Lung (tissue), 12 donors: ENCODE data around the gene ARF1. TPM values are rescaled to one million over a fixed set of nuclear protein-coding genes. Genes with fewer than 3 reads are reported as not detected.

Experiments used
- ATAC-seq: fragments of 200-7000 bp; cut with Tn5 transposase; one replicate; pipeline ENCODE4 v1.9.1; 2020; ENCODE audit warnings: moderate number of reproducible peaks; ENCODE audit not compliant: insufficient read depth, low FRiP score
- DNase-seq, 3 donors: peaks; one replicate each; pipeline ENCODE4 v3.0.0-alpha.2; 2013 to 2017
- H3K27ac ChIP-seq, 2 donors: one replicate each; pipeline ENCODE4 v1.5.1; 2013; ENCODE audit warnings: mild to moderate bottlenecking in 2 of 2, moderate library complexity in 2 of 2, control low read depth in 1 of 2, inconsistent platforms in 1 of 2, low read depth in 1 of 2, low read length in 1 of 2
- H3K27me3 ChIP-seq, 3 donors: one replicate each; pipeline ENCODE4 v1.5.1; 2013; ENCODE audit warnings: low read length in 2 of 3; ENCODE audit not compliant: control insufficient read depth in 3 of 3, insufficient read depth in 3 of 3
- H3K36me3 ChIP-seq, 4 donors: one replicate each; pipeline ENCODE4 v1.5.1; 2013; ENCODE audit warnings: low read length in 4 of 4, mild to moderate bottlenecking in 1 of 4, moderate library complexity in 1 of 4; ENCODE audit not compliant: control insufficient read depth in 4 of 4, insufficient read depth in 4 of 4
- H3K4me1 ChIP-seq, 5 donors: one replicate each; pipeline ENCODE4 v1.5.1; 2013; ENCODE audit warnings: low read length in 5 of 5, mild to moderate bottlenecking in 2 of 5, moderate library complexity in 1 of 5; ENCODE audit not compliant: control insufficient read depth in 5 of 5, insufficient read depth in 5 of 5
- H3K4me3 ChIP-seq: one replicate; pipeline ENCODE4 v1.5.1; 2013; ENCODE audit warnings: mild to moderate bottlenecking, control low read depth, moderate library complexity
- H3K9ac ChIP-seq, 2 donors: one replicate each; pipeline ENCODE4 v1.5.1; 2013; ENCODE audit warnings: low read length in 2 of 2, control low read depth in 1 of 2; ENCODE audit not compliant: insufficient read depth in 1 of 2
- H3K9me3 ChIP-seq, 4 donors: one replicate each; pipeline ENCODE4 v1.5.1; 2013; ENCODE audit warnings: low read length in 3 of 4, mild to moderate bottlenecking in 1 of 4, moderate library complexity in 1 of 4; ENCODE audit not compliant: control insufficient read depth in 4 of 4, insufficient read depth in 3 of 4
- CTCF ChIP-seq: IDR thresholded peaks from 2 replicates; pipeline ENCODE4 v1.5.1; 2012; ENCODE audit warnings: mild to moderate bottlenecking; ENCODE audit errors: control extremely low read depth, extremely low read depth
- WGBS, 2 donors: extraction: QIAGEN DNeasy Blood & Tissue Kit; methylation state at CpG; one replicate each; pipeline ENCODE4 v1.1.7; 2013; 5-methylcytosine and 5-hydroxymethylcytosine counted together
- polyA plus RNA-seq, 2 donors: library from polyadenylated mRNA; stranded (reverse); fragments of 200-250 nt; gene quantifications; one replicate each; pipeline ENCODE4 v1.2.1, GENCODE V29; 2013
- total RNA-seq, 2 donors: library from RNA; depleted of rRNA in 1 of 2; stranded (reverse); fragments of >200 nt in 1 of 2; gene quantifications; one replicate each; pipeline ENCODE4 v1.2.1, GENCODE V29; 2014 to 2021
- donor health status: control.
- donor health status: control.
- donor health status: Bipolar disorder and iron deficiency.
- donor health status: healthy.
- donor health status: DM: yes; HTN: yes; CAD: no.

Gene ARF1
- total and polyA plus RNA-seq, 4 donors, result 226 to 713 (median 439) TPM

- Histone ChIP-seq H3K9ac (no peak overlapping the region), H3K9me3 (peaks cover 0 to 6% (median 0%) of the 10 kb centered on the region in 4 donors), H3K4me1 (peaks cover 0 to 9% (median 0%) of the 10 kb centered on the region in 5 donors), H3K36me3 (no peaks in the 10 kb centered on the region), H3K27me3 (peaks cover 5 to 41% (median 39%) of the 10 kb centered on the region in 3 donors), H3K4me3 (peak overlapping the region; percentile 8), H3K27ac (peak overlapping the region in 1 of 2 donors; percentile 30)
- no peak for TF ChIP-seq CTCF
- ATAC-seq, result peak; percentile 84
- DNase-seq, result peak; percentile 49 to 83 (median 54)
- WGBS, 2 donors, result 4 to 5% methylated on average over 31 to 33 of the region's 33 CpGs
Measured at GRCh38 chr1:228059634-228060457, 22.7 kb upstream of the ARF1 start.

- Histone ChIP-seq H3K27me3 (peaks cover 5 to 39% (median 38%) of the 10 kb centered on the region in 3 donors), H3K36me3 (no peaks in the 10 kb centered on the region), H3K27ac (peak overlapping the region in 1 of 2 donors; percentile 30), H3K4me1 (peaks cover 0 to 9% (median 0%) of the 10 kb centered on the region in 5 donors), H3K4me3 (peak overlapping the region; percentile 8), H3K9ac (no peak overlapping the region), H3K9me3 (peaks cover 0 to 6% (median 0%) of the 10 kb centered on the region in 4 donors)
- WGBS, 2 donors, result 12 to 19% methylated on average over 33 to 34 of the region's 34 CpGs
- TF ChIP-seq CTCF, result no peak
- DNase-seq, result no peak
- no peak for ATAC-seq
Measured at GRCh38 chr1:228060458-228061190, 21.9 kb upstream of the ARF1 start.

GRCh38 chr1:228061411-228062084, 21.0 kb upstream of the ARF1 start:
- peaks cover 0 to 6% (median 0%) of the 10 kb centered on the region in 4 donors for H3K9me3 ChIP-seq
- no peaks in the 10 kb centered on the region for H3K36me3 ChIP-seq
- H3K27me3 ChIP-seq, result peaks cover 5 to 35% (median 33%) of the 10 kb centered on the region in 3 donors
- H3K4me1 ChIP-seq, result peaks cover 0 to 9% (median 0%) of the 10 kb centered on the region in 5 donors
- TF ChIP-seq CTCF, result no peak
- DNase-seq (no peak), ATAC-seq (no peak)
- H3K9ac ChIP-seq, result no peak overlapping the region
- H3K4me3 ChIP-seq, result no peak overlapping the region
- H3K27ac ChIP-seq, result no peak overlapping the region
- 78 to 83% methylated on average over 10 of the region's 10 CpGs for WGBS, 2 donors
